AG09309 (cell line): ENCODE data around the gene PARP15.
A peak's percentile ranks its signal among the peaks of the same experiment; 100 is the strongest.
"Not testable (repeated sequence)": the region's sequence is repeated elsewhere in the genome, so short reads cannot be mapped to it uniquely, and the experiment has no call there.

ENCODE experiments used
- DNase-seq: peaks from one replicate; pipeline ENCODE4 v3.0.0-alpha.2; 2010; ENCODE audit warnings: low read depth
- H3K4me3 ChIP-seq: 2 replicates; pipeline ENCODE4 v1.5.1; 2011; ENCODE audit warnings: mild to moderate bottlenecking, low read depth, low read length, moderate library complexity; ENCODE audit not compliant: control insufficient read depth
- CTCF ChIP-seq: IDR thresholded peaks from 2 replicates; pipeline ENCODE4 v1.5.1; 2011; ENCODE audit warnings: mild to moderate bottlenecking, low read depth, low read length, inconsistent platforms; ENCODE audit not compliant: insufficient read depth, control insufficient read depth; ENCODE audit errors: missing control alignments

PARP15 gene

DNA sequence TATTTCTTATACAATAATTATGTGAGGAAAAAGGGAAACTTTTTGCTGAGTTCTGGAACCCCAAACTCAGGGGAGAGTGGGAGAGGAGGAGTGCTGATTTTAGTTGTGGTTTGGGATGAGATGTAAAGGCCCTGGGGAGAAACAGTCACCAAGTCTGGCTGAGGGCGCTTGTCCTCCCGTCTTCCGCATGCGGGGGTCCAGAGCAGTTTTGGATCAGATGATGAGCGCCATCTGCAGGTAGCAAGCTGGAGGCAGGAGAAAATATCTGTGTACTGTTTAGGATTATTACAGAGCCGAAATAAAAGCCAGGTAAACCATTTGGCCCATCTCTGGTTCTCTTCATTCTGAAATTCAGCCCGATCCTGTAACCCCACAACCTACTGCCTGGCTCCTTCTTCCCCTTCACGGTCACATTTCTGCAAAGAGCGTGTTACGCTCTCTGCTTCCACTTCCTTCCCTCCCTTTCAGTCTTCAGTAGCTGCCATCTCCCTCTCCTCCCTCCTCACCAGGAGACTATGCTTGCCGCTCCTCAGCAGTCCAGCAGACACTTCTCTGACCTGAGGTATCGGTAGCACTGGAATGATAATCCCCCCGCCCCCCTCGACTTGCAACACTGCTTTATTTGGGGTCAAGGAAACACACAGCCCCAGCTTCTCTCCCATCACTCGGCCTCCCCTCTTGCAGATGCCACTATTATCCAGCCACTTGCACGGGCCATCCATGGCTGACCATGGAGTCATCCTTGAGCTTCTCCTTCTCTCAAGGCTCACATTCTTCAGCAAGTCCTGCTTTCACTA, 101.8 kb downstream of the PARP15 start:
- peak overlapping the region; percentile 23 for H3K4me3 ChIP-seq
- DNase-seq: peak; percentile 33
- peak; percentile 86 for TF ChIP-seq CTCF

DNA sequence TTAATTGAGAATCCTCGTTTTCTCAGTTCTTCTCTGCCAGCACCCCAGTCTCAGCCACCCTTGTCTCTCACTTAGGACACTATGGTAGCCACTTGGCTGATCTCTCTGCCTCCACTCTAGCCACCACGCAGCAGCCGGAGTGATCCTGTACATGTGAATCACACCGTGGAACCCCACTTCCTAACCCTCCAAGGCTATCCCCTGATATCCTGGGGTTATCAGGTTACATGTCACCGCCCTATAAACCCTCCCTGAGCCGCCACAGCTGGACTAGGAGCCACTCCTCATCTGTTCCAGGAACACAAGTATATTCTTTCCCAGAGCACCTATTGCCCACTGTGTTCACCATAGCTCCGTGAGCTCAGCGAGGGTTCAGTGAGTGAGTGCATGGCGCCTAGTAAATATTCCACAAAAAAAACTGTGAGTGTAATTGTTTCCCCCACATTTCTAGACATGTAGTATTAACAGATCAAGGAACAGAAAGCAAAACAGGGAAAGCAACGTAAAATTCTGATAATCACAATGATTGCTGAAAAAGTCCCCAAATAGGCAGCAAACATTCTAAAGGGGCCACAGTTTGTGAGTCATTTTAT, 102.5 kb downstream of the PARP15 start:
- no peak for TF ChIP-seq CTCF
- no peak for DNase-seq
- peak overlapping the region; percentile 86 for H3K4me3 ChIP-seq

DNA sequence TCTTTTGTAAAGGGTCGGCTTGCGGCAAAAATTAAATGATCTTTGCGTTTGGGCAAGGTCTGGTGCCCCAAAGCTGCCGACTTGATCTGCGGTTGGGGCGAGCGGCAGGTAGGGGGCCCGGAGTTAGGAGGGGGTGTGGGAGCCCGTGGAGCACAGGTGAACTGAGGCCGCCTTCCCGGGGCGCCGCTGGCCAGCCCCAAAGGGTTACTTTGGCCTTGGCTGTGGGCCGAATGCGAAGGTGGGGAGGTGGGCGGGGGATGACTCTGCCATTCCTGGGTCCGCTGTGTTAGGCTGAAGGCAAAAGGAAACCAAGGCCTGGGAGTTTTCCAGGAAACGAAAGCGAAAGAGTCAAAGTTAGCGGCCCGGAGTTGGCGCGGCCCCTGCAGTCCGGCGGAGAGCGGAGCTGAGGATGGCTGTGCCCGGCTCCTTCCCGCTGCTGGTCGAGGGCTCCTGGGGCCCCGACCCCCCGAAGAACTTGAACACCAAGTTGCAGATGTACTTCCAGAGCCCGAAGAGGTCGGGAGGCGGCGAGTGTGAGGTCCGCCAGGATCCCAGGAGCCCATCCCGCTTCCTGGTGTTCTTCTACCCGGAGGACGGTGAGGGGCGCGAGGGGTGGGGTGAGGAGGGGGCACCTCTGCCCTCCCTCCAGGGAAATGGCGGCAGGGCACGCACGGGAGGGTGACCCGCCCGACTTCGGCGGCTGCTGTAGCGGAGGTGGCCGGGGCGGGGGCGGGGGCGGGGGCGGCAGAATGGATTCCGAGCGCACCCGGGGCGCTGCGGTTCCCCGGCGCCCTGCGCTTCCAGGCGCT, 103.2 kb downstream of the PARP15 start, which contains the start of gene PARP14:
PARP14 (plus strand) TSS at position 365 of the 809 bp plus-strand sequence; CDS start at position 410, 45 bp downstream.
- TF ChIP-seq CTCF: no peak
- DNase-seq: peak; percentile 21

DNA sequence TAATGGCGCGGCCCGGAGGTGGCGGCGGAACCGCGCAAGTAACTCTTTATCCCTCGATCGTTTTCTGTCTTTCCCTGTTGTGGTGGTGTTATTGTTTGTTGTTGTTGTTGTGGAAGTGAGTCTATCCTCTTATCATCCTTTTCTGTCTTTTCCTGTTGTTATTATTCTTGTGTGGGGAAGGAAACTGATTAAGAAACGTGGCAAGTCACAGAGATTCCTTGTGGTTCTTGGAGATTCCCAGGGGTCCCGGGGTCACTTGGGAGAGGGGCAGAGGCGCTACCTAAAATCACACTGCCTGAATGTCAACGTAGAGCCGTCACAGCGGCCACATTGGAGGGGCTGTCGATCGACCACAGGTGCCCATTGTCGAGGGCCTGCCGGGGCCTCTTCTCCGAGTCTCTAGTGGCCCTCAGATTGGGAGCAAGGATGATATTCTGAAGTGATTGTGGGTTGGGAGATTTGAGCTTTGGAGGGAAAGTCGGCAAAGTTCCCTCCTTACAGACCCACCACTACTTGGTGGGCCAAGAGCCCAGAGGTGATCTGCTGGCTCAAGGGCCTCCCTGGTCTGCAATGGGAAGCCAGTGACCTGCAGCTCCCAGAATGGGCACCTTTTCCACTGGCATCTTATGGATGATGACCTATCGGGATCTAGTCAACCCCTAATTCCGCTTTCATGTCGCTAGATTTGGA, 104.0 kb downstream of the PARP15 start:
- TF ChIP-seq CTCF: no peak
- DNase-seq: no peak
- H3K4me3 ChIP-seq: peak overlapping the region; percentile 86

More for the DNA sequence above, 103.2 kb downstream of the PARP15 start, which contains the start of gene PARP14:
- H3K4me3 ChIP-seq: peak within 1 kb of the TSS; percentile 86

DNA sequence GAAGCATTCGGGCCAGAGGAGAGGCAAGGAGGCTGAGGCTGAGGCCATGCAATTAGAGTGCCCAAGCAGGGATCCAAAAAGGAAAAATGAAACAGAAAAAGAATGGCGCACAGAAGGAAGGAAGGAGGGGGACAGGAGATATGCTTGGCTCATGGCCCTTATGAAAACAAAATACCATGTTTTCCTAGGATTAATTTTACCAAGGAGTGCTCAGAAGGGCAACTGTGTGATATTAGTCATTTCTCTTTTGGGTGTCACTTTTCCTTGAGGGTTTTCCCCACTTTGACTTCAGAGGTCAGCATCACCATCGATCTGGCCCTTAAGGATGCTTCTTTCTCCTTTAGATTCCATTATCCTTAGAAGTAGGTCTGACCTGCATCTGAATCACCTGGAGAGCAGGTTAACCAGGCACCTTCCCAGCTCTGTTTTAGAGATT, 104.5 kb downstream of the PARP15 start:
- no peak for TF ChIP-seq CTCF
- DNase-seq: no peak
- peak overlapping the region; percentile 86 for H3K4me3 ChIP-seq

DNA sequence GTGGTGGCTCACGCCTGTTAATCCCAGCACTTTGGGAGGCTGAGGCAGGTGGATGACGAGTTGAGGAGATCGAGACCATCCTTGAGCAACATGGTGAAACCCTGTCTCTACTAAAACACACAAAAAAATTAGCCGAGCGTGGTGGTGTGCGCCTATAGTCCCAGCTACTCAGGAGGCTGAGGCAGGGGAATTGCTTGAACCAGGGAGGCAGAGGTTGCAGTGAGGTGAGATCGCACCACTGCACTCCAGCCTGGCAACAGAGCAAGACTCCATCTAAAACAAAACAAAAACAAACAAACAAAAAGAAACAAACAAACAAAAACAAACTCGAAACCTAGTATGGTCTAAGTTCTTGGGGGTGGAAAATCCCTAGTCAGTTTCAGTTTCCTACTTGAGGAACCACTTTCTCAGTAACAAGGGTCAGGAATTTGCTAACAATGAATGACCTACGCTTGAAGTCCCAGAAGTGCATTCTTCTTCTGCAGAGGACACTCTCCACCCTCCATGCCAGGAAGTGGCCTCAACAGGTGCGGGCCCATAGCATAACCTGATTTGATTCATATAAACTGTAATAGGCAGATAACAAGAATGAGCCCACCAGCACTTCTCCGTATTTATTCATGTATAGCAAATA, 105.4 kb downstream of the PARP15 start:
- DNase-seq, H3K4me3 ChIP-seq: not testable (repeated sequence)
